WTC11 (cell line): ENCODE data around the gene RSPH9.
"Not testable (repeated sequence)": the region's sequence is repeated elsewhere in the genome, so short reads cannot be mapped to it uniquely, and the experiment has no call there.

ENCODE experiments used
- ATF1 ChIP-seq: sonication (generic); formaldehyde crosslinking; IDR thresholded peaks from 2 replicates; pipeline ENCODE4 v1.8.1; 2023; ENCODE audit warnings: mild to moderate bottlenecking, moderate library complexity, missing genetic modification reagents
- CREB1 ChIP-seq: sonication (generic); formaldehyde crosslinking; IDR thresholded peaks from 2 replicates; pipeline ENCODE4 v1.8.0; 2023; ENCODE audit warnings: mild to moderate bottlenecking, missing genetic modification reagents
- FOXP1 ChIP-seq: sonication (generic); formaldehyde crosslinking; IDR thresholded peaks from 2 replicates; pipeline ENCODE4 v1.8.0; 2022; ENCODE audit warnings: missing genetic modification reagents, mild to moderate bottlenecking, moderate library complexity, borderline replicate concordance
- NR3C1 ChIP-seq: sonication (generic); formaldehyde crosslinking; conservative IDR thresholded peaks from 2 replicates; pipeline ENCODE4 v1.8.1; 2023; ENCODE audit warnings: low read depth, mild to moderate bottlenecking, missing genetic modification reagents
- ZNF121 ChIP-seq: sonication (generic); formaldehyde crosslinking; IDR thresholded peaks from 2 replicates; pipeline ENCODE4 v1.8.0; 2023; ENCODE audit warnings: missing genetic modification reagents
- TF ChIP-seq, protein P1 (sequence below): sonication (generic); formaldehyde crosslinking; IDR thresholded peaks from 2 replicates; pipeline ENCODE4 v1.8.1; 2023; ENCODE audit warnings: mild to moderate bottlenecking, missing genetic modification reagents, borderline replicate concordance
- TF ChIP-seq, protein P2 (sequence below): fragments of 200-600 bp; IDR thresholded peaks from 2 replicates; pipeline ENCODE4 v1.8.0; 2022; ENCODE audit warnings: antibody characterized with exemption
- TF ChIP-seq, protein P3 (sequence below): fragments of 250-450 bp; sonication (Bioruptor Pico); IDR thresholded peaks from 2 replicates; pipeline ENCODE4 v2.1.2; 2022; ENCODE audit warnings: mild to moderate bottlenecking, moderate library complexity
- TF ChIP-seq, protein P4 (sequence below): sonication (generic); formaldehyde crosslinking; IDR thresholded peaks from 2 replicates; pipeline ENCODE4 v1.8.1; 2023; ENCODE audit warnings: mild to moderate bottlenecking, moderate library complexity, missing genetic modification reagents
- TF ChIP-seq, protein P5 (sequence below): sonication (generic); formaldehyde crosslinking; IDR thresholded peaks from 2 replicates; pipeline ENCODE4 v1.8.0; 2022; ENCODE audit warnings: mild to moderate bottlenecking, missing genetic modification reagents
- TF ChIP-seq, protein P6 (sequence below): sonication (generic); formaldehyde crosslinking; IDR thresholded peaks from 2 replicates; pipeline ENCODE4 v1.8.0; 2022; ENCODE audit warnings: mild to moderate bottlenecking, missing genetic modification reagents
- TF ChIP-seq, protein P7 (sequence below): sonication (generic); formaldehyde crosslinking; IDR thresholded peaks from 2 replicates; pipeline ENCODE4 v1.8.0; 2022; ENCODE audit warnings: mild to moderate bottlenecking, missing genetic modification reagents
- TF ChIP-seq, protein P8 (sequence below): sonication (generic); formaldehyde crosslinking; IDR thresholded peaks from 2 replicates; pipeline ENCODE4 v1.8.1; 2023; ENCODE audit warnings: mild to moderate bottlenecking, missing genetic modification reagents
- TF ChIP-seq, protein P9 (sequence below): sonication (generic); formaldehyde crosslinking; conservative IDR thresholded peaks from 2 replicates; pipeline ENCODE4 v1.8.1; 2022; ENCODE audit warnings: mild to moderate bottlenecking, missing genetic modification reagents

DNA sequence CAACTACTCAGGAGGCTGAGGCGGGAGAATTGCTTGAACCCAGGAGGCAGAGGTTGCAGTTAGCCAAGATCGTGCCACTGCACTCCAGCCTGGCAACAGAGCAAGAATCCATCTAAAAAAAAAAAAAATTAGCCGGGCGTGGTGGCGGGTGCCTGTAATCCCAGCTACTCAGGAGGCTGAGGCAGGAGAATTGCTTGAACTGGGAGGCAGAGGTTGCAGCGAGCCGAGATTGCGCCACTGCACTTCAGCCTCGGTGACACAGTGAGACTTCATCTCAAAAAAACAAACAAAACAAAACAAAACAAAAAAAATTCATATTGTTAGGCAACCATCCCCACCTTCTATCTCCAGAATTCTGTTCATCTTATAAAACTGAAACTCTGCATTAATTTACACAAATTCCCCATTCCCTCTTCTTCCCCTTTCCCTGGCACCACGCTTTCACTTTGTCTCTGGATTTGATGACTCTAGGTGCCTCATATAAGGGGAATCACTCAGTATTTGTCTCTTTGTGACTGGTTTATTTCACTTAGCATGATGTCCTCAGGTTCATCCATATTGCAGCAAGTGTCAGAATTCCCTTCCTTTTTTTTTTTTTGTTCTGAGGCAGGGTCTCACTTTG lies 56.2 kb downstream of the RSPH9 start:
- TF ChIP-seq, protein P1, sequence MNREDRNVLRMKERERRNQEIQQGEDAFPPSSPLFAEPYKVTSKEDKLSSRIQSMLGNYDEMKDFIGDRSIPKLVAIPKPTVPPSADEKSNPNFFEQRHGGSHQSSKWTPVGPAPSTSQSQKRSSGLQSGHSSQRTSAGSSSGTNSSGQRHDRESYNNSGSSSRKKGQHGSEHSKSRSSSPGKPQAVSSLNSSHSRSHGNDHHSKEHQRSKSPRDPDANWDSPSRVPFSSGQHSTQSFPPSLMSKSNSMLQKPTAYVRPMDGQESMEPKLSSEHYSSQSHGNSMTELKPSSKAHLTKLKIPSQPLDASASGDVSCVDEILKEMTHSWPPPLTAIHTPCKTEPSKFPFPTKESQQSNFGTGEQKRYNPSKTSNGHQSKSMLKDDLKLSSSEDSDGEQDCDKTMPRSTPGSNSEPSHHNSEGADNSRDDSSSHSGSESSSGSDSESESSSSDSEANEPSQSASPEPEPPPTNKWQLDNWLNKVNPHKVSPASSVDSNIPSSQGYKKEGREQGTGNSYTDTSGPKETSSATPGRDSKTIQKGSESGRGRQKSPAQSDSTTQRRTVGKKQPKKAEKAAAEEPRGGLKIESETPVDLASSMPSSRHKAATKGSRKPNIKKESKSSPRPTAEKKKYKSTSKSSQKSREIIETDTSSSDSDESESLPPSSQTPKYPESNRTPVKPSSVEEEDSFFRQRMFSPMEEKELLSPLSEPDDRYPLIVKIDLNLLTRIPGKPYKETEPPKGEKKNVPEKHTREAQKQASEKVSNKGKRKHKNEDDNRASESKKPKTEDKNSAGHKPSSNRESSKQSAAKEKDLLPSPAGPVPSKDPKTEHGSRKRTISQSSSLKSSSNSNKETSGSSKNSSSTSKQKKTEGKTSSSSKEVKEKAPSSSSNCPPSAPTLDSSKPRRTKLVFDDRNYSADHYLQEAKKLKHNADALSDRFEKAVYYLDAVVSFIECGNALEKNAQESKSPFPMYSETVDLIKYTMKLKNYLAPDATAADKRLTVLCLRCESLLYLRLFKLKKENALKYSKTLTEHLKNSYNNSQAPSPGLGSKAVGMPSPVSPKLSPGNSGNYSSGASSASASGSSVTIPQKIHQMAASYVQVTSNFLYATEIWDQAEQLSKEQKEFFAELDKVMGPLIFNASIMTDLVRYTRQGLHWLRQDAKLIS (CRISPR knock-in tag): not testable (repeated sequence)
- TF ChIP-seq CREB1; ZNF121 (CRISPR knock-in tag); NR3C1; FOXP1 (CRISPR knock-in tag); ATF1: not testable (repeated sequence)
- TF ChIP-seq, protein P2, sequence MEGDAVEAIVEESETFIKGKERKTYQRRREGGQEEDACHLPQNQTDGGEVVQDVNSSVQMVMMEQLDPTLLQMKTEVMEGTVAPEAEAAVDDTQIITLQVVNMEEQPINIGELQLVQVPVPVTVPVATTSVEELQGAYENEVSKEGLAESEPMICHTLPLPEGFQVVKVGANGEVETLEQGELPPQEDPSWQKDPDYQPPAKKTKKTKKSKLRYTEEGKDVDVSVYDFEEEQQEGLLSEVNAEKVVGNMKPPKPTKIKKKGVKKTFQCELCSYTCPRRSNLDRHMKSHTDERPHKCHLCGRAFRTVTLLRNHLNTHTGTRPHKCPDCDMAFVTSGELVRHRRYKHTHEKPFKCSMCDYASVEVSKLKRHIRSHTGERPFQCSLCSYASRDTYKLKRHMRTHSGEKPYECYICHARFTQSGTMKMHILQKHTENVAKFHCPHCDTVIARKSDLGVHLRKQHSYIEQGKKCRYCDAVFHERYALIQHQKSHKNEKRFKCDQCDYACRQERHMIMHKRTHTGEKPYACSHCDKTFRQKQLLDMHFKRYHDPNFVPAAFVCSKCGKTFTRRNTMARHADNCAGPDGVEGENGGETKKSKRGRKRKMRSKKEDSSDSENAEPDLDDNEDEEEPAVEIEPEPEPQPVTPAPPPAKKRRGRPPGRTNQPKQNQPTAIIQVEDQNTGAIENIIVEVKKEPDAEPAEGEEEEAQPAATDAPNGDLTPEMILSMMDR: not testable (repeated sequence)
- TF ChIP-seq, protein P3, sequence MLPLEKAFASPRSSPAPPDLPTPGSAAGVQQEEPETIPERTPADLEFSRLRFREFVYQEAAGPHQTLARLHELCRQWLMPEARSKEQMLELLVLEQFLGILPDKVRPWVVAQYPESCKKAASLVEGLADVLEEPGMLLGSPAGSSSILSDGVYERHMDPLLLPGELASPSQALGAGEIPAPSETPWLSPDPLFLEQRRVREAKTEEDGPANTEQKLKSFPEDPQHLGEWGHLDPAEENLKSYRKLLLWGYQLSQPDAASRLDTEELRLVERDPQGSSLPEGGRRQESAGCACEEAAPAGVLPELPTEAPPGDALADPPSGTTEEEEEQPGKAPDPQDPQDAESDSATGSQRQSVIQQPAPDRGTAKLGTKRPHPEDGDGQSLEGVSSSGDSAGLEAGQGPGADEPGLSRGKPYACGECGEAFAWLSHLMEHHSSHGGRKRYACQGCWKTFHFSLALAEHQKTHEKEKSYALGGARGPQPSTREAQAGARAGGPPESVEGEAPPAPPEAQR (CRISPR knock-in tag): not testable (repeated sequence)
- TF ChIP-seq, protein P4, sequence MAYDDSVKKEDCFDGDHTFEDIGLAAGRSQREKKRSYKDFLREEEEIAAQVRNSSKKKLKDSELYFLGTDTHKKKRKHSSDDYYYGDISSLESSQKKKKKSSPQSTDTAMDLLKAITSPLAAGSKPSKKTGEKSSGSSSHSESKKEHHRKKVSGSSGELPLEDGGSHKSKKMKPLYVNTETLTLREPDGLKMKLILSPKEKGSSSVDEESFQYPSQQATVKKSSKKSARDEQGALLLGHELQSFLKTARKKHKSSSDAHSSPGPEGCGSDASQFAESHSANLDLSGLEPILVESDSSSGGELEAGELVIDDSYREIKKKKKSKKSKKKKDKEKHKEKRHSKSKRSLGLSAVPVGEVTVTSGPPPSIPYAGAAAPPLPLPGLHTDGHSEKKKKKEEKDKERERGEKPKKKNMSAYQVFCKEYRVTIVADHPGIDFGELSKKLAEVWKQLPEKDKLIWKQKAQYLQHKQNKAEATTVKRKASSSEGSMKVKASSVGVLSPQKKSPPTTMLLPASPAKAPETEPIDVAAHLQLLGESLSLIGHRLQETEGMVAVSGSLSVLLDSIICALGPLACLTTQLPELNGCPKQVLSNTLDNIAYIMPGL (CRISPR knock-in tag): not testable (repeated sequence)
- TF ChIP-seq, protein P5, sequence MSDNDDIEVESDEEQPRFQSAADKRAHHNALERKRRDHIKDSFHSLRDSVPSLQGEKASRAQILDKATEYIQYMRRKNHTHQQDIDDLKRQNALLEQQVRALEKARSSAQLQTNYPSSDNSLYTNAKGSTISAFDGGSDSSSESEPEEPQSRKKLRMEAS (CRISPR knock-in tag): not testable (repeated sequence)
- TF ChIP-seq, protein P6, sequence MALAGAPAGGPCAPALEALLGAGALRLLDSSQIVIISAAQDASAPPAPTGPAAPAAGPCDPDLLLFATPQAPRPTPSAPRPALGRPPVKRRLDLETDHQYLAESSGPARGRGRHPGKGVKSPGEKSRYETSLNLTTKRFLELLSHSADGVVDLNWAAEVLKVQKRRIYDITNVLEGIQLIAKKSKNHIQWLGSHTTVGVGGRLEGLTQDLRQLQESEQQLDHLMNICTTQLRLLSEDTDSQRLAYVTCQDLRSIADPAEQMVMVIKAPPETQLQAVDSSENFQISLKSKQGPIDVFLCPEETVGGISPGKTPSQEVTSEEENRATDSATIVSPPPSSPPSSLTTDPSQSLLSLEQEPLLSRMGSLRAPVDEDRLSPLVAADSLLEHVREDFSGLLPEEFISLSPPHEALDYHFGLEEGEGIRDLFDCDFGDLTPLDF (CRISPR knock-in tag): not testable (repeated sequence)
- TF ChIP-seq, protein P7, sequence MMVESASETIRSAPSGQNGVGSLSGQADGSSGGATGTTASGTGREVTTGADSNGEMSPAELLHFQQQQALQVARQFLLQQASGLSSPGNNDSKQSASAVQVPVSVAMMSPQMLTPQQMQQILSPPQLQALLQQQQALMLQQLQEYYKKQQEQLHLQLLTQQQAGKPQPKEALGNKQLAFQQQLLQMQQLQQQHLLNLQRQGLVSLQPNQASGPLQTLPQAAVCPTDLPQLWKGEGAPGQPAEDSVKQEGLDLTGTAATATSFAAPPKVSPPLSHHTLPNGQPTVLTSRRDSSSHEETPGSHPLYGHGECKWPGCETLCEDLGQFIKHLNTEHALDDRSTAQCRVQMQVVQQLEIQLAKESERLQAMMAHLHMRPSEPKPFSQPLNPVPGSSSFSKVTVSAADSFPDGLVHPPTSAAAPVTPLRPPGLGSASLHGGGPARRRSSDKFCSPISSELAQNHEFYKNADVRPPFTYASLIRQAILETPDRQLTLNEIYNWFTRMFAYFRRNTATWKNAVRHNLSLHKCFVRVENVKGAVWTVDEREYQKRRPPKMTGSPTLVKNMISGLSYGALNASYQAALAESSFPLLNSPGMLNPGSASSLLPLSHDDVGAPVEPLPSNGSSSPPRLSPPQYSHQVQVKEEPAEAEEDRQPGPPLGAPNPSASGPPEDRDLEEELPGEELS (CRISPR knock-in tag): not testable (repeated sequence)
- TF ChIP-seq, protein P8, sequence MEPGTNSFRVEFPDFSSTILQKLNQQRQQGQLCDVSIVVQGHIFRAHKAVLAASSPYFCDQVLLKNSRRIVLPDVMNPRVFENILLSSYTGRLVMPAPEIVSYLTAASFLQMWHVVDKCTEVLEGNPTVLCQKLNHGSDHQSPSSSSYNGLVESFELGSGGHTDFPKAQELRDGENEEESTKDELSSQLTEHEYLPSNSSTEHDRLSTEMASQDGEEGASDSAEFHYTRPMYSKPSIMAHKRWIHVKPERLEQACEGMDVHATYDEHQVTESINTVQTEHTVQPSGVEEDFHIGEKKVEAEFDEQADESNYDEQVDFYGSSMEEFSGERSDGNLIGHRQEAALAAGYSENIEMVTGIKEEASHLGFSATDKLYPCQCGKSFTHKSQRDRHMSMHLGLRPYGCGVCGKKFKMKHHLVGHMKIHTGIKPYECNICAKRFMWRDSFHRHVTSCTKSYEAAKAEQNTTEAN (CRISPR knock-in tag): not testable (repeated sequence)
- TF ChIP-seq, protein P9, sequence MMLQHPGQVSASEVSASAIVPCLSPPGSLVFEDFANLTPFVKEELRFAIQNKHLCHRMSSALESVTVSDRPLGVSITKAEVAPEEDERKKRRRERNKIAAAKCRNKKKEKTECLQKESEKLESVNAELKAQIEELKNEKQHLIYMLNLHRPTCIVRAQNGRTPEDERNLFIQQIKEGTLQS (CRISPR knock-in tag): not testable (repeated sequence)
